AG08396 (cell line): ENCODE results near the gene FOXP1.
"Not testable (repeated sequence)": the region's sequence is repeated elsewhere in the genome, so short reads cannot be mapped to it uniquely, and the experiment has no call there.

ENCODE experiments used
- DNase-seq: peaks from one replicate; pipeline ENCODE4 v3.0.0; 2012; ENCODE audit warnings: low spot score, mixed read lengths

The FOXP1 gene

DNA sequence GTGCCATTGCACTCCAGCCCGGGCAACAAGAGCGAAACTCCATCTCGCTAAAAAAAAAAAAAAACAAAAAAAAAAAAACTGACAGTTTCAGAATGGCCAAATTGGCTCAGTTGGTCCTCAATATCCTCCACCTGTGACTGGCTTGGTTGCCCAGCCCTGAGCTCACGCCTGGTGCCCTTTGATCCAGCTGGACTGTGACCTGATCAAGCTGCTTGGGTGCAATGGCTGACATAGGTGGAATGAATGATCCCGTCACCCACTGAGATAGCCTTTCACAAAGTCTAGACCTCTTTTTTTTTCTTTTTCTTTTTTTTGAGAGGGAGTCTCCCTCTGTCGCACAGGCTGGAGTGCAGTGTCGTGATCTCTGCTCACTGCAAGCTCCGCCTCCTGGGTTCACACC, 254.6 kb downstream of the FOXP1 start:
- no peak for DNase-seq

DNA sequence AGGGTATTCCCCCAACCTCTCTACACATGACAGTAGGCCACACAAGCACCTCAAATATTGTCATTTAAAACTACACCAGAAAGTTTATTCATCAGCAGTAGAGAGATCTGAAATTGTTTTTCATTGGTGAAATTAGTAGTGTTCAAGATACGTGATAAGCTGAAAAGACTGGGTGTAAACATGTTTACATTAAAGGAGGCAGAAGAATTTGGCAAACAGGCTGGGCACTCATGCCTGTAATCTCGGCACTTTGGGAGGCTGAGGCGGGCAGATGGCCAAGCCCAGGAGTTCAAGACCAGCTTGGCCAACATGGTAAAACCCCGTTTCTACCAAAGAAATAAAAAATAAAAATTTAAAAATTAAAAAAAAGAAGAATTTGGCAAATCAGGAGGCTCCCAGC, 255.6 kb downstream of the FOXP1 start:
- DNase-seq, result no peak

DNA sequence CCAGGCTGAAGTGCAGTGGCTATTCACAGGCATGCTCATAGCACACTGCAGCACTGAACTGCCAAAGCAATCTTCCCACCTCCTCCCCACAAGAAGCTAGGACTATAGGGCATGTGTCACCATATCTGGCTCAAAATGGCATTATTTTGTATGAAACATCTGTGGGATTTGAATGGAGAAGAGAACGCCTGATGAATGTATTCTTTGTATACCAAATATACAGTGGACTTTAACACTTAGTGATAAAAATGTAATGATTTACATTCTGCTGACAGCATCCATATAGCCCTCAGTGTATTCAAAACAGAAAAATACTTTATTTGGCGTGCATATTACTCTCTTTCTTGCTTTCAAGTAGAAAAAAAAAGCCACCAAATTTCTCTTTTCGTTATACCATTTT, 257.8 kb downstream of the FOXP1 start:
- DNase-seq, result no peak

DNA sequence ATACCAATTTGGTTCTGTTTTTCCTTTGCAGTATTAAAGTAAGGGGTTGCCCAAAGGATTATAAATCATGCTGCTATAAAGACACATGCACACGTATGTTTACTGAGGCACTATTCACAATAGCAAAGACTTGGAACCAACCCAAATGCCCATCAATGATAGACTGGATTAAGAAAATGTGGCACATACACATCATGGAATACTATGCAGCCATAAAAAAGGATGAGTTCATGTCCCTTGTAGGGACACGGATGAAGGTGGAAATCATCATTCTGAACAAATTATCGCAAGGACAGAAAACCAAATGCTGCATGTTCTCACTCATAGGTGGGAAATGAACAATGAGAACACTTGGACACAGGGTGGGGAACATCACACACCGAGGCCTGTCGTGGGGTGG, 259.3 kb downstream of the FOXP1 start:
- not testable (repeated sequence) for DNase-seq

DNA sequence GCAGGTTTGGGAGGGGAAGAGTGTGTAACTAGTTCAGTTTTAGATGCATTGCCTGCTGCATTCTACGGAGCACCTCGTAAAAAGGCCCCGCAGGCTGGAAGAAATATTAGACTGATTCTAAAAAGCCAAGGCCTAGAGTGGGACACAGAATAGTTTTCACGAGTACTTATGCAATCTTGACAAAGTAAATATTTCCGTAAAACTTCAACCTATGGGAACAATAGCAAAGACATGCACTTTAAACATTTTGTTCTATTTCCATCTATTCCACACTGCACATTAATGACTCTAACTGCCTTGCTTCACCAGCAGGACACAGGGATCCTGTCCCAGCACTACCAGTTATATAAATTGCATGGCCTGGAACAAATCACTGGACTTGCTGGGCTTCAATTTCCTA, 260.0 kb downstream of the FOXP1 start:
- DNase-seq, result no peak

DNA sequence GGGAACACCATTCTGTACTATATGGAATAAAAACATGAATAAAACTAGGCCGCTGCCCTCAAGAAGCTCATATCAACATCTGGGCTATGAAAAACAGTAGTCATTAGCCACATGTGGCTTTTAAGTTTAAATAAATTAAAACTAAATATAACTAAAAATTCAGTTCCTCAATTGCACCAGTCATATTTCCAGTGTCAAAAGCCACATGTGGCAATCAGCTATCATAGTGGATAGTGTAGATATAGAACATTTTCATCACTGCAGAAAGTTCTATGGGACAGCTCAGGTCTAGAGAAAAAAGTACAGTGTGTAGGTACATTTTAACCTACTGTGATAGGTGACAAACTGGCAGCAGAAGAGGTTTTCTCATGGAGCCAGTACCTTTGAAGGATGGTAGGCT, 261.4 kb downstream of the FOXP1 start:
- DNase-seq, result no peak

DNA sequence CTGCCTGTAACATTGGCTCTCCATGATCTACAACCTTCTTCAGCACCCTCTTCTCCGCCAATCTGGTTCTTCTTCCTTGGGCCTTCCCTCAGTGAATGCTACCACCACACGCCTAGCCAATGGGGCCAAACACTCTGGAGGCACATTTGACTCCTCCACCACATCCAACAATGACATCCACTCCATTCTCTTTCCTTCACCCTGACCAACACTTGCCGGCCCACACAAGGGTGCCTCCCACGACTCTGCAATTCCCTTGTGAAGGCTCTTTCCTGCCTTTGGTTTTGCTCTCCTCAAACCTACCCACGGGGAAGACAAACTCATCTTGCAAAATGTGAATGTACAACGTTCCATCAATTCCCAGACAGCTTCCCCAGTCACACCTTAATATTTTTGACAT, 263.8 kb downstream of the FOXP1 start:
- no peak for DNase-seq

DNA sequence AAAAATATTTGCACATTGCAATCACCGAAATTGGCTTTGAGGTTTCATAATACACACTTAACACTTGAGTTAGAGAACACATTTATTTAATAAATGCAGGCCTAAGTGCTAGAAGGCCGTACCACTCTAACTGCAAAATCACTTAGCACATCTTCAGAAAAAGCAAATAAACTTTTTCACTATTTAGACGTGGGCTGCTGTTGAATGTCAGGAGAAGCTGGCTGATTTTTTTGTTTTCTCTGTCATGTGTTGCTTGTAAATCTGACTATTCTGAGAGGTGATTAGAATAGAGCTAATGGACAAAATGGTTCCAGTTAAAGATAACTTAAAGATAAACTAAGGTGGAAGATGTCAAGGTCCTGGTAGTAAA, 265.1 kb downstream of the FOXP1 start:
- no peak for DNase-seq

DNA sequence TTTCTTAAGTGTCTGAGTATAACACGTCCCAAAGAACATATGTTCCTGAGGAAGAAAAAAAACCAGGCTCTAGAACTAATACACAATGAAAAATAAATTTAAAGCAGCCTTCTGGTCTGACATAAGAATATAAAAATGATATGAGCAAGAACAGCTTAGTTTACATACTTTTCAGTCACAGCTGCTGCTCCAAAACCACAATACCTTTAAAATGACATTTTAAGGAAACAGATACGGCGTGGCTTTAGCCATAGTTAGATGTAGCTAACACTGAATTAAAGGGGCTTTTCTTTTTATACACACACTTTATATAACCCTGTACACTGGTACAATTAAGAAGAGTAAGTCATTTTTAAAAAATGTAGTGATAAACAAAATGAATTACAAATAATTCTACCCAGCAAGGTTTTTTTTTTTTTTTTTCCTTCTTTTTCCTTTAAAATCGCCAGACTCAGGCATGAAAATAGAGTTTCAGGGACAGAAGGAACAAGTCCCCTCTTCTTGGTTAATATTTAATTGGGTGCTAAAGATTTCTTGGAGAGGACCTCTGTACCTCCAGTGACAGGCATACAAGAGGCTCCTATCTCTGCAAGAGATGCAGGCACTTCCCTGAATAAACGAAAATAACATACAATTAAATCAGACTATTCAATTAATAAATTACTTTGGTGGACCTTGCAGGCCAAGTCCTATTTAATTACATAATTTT, 265.6 kb downstream of the FOXP1 start:
- peak; percentile 17 for DNase-seq

DNA sequence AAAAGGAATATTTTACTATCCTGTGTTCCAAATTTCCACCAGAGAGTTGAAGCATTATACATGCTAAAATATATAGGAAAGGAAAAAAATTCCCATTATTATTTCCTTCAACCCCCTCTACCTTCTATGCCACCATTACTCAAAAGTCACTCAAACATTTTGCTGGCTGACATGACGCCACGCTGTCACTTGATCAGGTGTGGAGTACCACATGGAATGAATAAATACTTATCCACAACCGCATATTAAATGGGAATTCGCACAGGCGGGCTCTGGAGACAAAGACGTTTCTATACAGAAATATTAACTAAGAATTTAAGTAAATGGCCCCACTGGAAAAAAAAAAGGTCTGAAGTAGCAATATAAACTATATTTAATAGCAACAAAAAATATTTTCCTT, 266.4 kb downstream of the FOXP1 start:
- no peak for DNase-seq

DNA sequence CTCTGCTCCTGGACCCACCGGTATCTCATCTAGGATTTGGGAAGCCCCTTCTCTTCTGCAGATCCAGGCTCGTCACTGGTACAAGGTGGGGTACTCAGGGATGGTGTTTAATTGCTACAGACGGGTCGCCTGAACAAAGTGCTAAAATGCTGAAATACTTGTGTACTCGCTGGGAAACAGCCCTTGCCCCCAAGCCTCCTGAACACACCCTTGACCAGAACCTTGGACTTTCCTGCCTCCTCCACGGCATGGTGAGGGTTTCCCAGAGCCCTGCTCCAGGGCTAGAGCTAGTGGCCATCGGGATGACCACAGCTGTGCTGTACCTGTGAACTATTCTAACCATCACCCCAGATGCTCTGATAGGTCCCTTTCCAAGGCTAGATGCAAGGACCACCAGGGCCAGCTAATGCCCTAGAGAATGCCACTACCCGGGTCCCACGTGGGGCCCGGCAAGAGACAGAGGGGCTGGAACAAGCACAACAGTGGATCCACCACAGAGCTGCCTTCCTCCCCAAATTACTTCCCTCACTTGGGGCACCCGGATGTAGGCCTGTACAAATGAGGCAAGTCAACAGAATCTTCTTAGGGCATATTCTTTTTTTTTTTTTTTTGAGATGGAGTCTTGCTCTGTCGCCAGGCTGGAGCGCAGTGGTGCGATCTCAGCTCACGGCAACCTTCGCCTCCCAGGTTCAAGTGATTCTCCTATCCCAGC, 267.3 kb downstream of the FOXP1 start:
- no peak for DNase-seq

DNA sequence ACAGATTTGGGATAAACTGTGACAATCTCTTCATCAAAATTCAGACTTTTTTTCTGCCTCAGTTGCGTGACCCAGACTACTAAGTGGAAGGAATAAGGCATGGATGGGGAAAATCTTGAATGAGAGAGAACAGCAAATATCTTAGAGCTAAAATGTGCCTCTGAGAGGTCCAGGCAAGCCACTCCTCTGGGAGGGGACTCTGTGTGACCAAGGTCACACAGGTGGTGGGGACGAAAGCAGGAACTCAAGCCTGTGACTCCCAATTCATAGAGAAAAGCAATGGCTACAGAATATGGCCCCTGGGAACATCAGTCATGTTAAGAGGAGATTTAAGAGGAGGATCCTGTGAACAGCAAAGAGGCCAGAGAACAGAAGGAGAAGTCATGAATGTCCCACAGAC, 268.1 kb downstream of the FOXP1 start:
- DNase-seq, result no peak

DNA sequence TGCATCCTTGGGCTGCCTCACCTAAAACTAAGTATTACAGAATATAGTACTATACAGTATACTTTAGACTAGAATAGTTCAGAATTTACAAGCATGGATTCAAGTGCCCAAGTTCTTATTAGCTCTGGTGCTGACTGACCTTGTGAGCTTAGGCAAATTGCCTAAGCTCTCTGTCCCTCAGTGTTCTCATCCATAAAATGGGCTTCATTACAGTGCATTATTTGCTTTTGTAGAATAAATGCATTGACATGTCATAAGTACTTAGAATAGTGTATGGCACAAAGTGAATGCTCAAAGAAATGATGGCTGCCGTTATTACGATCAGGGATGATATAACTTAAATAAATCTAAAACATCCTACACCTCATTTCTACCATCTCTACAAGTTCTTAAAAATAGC, 269.7 kb downstream of the FOXP1 start:
- no peak for DNase-seq

DNA sequence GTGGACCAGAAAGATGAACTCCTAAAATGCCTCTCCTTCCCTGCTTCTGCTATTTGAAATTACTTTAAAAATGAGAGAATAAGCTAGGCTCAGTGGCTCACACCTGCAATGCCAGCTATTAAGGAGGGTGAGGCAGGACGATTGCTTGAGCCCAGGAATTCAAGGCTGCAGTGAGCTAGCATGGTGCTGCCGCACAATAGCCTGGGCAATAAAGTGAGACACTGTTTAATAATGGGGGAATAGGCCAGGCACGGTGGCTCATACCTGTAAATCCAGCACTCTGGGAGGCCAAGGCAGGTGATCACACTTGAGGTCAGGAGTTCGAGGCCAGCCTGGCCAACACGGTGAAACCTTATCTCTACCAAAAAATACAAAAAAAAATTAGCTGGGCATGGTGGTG, 271.1 kb downstream of the FOXP1 start:
- no peak for DNase-seq

DNA sequence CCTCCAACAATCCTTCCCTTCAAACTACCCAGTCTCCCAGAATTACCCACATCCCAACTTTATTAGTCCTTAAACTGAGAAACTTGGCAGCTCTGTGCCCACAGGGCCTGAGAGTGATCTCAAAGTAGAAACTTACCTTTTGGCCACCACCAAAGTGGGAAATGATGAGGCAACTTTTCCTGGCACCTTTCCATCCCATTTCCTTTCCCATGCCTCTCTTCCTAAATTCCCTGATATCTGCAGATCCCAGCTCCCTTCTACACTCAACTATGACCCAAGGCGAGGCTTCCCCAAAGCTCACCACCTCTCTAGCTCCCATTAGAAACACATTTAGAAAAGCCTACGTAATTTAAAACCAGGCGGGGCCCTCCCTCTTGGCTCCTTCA, 271.9 kb downstream of the FOXP1 start:
- DNase-seq, result no peak

DNA sequence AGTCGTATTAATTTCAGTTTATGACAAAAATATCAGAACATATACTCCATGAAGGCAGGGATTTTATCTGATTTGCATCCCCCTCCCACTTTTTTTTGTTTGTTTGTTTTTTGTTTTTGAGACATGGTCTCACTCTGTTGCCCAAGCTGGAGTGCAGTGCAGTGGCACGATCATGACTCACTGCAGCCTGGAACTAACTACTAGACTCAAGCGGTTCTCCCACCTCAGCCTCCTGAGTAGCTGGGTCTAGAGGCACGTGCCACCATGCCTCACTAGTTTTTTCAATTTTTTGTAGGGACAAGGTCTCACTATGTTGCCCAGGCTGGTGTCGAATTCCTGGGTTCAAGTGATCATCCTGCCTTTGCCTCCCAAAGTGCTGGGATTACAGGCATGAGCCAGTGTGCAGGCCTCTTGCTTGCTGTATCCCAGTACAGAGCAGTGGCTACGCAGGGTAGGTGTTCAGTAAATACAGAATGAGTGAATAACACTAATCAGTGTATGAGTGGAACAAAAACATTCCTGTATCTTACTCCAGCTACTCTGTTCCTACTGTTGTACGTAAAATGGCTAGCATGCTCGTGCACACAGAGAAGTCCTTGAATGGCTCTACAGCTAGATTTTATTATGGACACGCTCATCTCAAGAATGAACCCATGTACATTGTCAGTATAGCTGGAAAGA, 272.4 kb downstream of the FOXP1 start:
- no peak for DNase-seq

DNA sequence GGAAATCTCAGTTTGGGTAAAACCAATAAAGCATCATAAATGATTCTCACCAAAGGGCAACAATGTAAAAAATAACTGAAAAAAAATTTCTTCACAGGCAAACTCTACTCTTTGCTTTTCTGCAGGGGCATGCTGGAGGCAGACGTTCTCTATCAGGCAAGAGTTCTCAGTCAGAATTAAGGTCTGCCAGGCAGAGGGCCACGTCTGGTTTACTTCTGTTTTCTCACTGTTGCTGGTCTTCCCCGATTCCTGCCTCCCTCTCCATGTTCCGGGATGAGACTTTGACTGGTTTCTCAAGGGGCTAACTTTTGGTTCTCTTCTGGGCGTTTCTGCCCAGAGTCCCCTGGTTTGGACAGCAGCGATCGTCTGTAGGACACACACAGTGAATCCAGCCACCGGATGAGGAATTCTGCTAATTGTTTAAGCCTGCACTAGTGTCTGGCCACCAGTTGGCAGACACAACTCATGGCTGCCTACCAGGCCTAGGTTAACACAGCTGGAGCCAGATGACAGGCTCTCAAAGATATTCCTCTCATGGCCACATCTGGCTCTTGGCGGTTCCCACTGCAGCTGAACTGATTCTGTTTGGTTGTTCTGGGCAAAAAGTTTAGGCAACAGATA, 273.1 kb downstream of the FOXP1 start:
- peak; percentile 72 for DNase-seq

DNA sequence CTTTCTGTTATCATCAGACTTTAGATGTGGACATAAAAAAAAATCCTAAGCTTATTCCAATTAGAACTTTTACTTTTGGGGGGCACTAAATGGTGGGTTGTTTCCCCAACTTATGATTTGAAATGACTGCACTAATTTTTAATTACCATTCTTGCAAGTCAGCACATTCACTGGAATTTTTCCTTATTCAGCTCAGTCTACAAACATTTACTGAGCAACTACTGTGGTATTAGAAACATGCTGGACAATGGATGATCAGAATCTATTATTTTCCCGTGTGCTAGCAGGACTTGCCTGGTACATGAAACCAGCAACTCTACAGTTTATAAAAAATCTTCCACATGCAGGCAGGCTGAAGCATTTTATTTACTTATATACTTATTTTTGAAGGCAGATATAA, 273.6 kb downstream of the FOXP1 start:
- no peak for DNase-seq

DNA sequence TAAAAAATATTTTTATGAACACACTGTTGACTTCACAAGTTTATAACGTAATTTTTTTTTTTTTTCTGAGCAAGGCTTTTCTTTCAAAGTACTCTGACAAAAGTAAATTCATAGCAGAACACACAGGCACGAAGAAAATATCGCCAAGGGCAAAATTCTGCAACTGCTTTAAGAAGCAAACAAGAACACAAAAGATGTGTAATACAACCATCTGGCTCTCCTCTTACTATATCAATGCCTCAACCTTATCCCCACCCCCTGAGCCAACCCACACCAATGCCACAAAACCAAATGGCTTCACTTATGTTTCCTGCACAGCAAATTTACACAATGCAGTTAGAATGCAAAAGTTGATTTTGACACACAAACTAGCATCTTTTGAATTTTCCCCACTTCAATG, 274.2 kb downstream of the FOXP1 start:
- DNase-seq, result no peak

DNA sequence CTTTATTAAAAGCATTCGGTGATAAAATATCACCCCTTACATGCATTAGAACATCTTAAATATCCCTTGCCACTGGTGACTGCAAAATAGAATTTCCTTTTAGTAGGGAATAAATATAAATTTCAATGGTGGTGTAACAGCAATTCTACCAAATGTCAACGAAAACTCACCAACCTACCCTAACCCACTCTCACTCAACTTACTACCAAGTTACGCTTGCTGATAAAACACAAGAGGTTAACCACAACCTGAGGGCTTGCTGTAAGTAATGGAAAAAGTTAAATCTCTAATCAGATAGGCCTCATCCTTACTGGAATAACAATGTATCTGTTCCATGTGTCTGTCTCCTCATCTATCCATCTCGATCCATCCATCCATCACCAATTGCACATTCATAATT, 274.7 kb downstream of the FOXP1 start:
- no peak for DNase-seq

DNA sequence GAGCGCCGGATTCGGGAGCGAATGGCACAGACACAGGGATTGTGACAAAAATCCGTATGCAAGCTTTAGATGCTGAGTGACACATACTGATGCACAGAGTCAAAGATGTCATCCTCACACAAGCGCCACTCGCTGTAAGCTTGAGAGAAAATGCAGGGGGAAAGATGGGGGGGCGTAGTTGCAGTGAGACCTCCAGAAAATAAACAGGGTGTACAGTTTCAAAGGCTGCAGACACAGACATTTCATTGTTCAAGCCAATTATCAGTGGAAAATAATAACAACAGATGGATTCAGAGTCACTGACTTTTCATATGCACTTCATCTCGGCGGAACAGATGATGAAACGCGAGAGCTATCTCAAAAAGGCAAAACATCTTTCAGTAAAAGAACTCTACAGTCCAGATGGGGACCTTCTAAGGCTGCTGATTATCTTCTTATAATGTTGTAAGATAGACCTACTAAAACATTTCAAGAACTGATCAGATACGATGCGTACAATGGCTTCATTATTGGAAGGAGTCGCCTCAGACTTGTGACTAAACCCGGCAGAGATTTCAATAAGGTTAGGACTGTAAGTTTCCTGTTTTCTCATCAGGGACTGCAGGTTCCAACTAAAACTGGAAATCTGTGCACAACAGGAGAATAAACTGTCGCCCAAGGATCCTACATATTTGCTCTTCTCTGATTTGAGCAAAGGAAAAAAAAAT, 275.4 kb downstream of the FOXP1 start:
- DNase-seq, result no peak
